Frontal cortex (tissue), 4 donors: ENCODE data around the gene FHIT. TPM values are rescaled to one million over a fixed set of nuclear protein-coding genes. Genes with fewer than 3 reads are reported as not detected.
"Not testable (repeated sequence)": the region's sequence is repeated elsewhere in the genome, so short reads cannot be mapped to it uniquely, and the experiment has no call there.

Experiments
- DNase-seq, 2 donors: peaks; one replicate each; pipeline ENCODE4 v3.0.0; 2012; ENCODE audit warnings: low spot score in 2 of 2
- FAIRE-seq: peaks from 2 replicates; lab custom pipeline; 2012; peaks lifted over from hg19 to GRCh38; lab: Jason Lieb, UNC
- total RNA-seq: library from RNA; depleted of rRNA; stranded (reverse); fragments of >200 nt; gene quantifications from one replicate; pipeline ENCODE4 v1.2.3, GENCODE V29; 2014
- donor health status: control.
- donor health status: control.
- donor health status: control.

The FHIT gene
- total RNA-seq, 1 donor from 2014 or later = 1.6 TPM

DNA sequence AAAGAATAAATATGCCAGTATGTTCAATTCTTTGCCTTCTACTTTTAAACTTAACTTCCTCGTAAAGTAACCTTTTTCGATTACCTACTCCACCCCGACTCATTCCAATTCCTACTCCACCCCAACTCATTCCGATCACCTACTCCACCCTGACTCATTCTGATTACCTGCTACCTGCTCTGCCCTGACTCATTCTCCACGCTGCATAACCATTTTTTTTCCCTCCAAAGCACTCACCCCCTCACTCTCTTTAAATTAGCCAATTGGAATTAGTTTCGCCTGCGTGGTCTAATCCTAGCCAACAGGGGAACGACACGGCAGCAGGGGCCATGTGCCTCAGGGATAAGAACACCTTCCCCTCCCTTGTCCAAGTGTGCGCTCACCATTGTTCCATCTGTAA is 362.3 kb downstream of the FHIT start:
- not testable (repeated sequence) for FAIRE-seq, DNase-seq

DNA sequence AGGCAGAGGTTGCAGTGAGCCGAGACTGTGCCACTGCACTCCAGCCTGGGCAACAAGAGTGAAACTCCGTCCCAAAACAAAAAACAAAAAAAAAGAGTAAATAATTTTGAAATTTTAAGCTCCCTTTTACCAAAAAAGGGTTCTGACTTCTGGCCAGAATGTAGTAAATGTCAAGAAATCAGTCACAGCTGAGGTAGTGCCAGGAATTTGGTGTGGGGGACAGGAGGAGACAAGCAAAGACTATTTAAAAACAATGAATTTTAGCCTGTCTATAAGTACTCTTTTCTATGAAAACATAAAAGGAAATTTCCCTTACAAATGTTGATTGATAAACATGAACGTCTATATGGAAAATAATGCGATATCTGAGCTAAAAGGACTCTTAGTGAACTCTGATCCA is 363.7 kb downstream of the FHIT start:
- no peak for FAIRE-seq

DNA sequence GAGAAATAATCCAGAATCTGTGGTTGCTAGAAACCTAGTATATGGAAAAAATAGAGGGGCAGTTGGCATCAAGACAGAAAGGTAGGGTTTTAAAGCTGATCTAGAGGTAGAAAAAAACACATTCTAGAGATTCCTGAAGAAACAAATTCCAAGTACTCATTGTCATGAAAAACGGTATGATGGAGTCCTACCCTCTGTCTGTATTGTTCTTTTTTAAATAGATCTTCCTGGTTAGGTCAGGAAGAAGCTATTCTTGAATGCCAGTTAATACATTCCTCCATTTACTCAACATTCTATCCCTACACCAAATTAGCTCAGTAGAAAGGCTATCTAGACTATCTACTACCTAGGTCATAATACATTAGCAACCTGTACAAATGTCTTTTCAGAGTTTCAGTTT is 364.7 kb downstream of the FHIT start:
- DNase-seq (no peak), FAIRE-seq (no peak)

More for the DNA sequence above, 363.7 kb downstream of the FHIT start:
- DNase-seq = no peak

DNA sequence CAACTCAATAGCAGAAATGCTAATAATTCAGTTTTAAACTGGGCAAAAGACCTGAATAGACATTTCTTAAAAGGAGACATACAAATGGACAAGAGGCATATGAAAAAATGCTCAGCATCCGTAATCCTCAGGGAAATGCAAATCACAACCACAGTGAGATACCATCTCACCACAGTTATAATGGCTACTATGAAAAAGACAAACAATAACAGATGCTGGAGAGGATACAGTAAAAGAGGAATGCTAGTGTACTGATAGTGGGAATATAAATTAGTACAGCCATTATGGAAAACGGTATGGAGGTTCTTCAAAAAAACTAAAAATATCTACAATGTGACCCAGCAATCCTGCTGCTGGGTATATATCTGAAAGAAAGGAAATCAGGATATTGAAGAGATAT is 367.2 kb downstream of the FHIT start:
- DNase-seq (no peak), FAIRE-seq (no peak)

DNA sequence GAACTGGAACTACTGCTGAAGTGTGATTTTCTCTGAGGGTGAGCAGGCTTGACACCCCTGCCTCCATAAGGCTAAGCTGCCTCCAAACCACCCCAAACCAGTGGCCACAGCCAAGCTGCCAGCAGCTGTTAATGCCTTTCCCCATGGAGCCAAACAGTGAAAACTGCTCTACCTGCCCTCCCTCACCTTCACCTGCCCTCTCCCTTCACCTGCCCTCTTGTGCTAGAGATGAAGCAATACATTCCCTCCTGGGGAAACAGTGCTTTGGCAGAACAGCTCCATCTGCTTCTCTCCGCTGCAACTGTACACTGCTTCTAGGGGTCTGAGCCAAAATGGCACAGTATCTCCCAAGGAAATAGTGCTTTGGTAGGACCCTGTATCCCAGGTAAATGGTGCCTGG is 374.1 kb downstream of the FHIT start:
- FAIRE-seq (no peak), DNase-seq (no peak)

DNA sequence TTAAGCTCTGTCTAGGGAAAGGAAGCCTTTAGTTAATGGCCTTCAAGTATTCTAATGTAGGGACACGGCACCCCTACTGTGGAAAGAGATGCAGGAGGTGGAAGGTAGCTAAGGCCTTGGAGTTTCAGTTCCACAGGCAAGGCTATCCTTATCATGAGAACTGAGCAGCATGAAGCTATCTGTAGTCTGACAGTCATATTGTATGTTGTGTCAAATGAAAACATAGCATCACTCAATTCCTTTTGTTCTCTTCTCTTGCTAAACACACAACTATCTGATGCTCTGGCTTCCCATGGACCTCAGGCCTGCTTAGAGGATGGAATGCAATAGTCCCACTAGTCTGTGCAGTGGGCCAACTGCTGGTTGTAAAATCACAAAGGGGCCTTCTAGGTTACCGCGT is 380.9 kb downstream of the FHIT start:
- DNase-seq = no peak

DNA sequence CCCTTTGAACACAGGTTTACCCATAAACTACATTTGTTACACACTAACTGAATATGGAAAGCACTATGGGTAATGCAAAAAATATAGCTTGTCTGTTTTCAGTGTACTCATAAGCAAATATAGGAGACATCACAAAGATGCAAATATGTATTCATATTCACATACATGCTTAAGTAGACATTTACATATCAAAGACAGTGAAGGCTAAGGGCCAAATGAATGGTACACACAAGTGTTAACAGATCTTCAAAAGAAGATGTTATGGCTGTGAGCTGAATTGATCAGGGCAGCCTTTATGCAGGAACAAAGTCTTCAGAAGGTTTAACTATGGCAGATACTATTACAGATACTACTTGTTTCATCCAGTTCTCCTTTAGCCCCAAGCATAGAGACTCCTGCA is 384.1 kb downstream of the FHIT start:
- FAIRE-seq = no peak

More for the DNA sequence above, 380.9 kb downstream of the FHIT start:
- FAIRE-seq = no peak

DNA sequence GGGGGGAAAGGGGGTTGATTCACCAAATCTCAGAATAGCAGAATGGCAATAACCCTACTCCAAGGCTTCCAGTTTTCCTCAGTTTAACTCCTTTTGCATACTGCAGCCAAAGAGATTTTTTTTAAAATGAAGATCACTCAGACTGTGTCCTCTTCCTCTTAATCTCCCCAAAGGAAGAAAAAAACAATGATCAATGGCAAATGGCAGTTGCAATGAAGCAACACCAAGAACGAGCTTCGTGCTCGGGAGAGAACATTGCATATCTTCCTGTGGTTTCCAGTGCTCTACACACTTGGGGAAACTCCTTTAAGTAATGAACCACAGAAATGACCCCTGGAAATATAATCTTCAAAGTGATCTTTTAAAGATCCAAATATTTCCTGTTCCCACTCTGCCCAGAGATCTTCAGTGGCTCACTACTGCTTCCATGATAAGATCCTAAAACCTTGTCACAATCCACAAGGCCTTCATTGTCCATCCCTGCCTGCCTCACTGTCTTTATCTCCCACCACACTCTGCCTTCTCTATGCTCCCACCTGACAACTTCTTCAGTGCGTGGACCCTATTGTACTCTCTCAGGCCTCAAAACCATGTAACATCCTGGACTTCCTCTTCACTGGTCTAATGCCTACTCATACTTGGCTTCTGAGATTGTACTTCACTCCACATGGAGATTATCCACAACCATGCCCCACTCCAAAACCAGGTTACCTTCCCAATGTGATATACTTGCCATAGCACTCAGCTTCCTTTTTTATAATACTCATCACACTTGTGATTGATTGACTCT is 394.8 kb downstream of the FHIT start:
- DNase-seq = no peak
- FAIRE-seq = no peak

More for the DNA sequence above, 384.1 kb downstream of the FHIT start:
- DNase-seq = no peak

DNA sequence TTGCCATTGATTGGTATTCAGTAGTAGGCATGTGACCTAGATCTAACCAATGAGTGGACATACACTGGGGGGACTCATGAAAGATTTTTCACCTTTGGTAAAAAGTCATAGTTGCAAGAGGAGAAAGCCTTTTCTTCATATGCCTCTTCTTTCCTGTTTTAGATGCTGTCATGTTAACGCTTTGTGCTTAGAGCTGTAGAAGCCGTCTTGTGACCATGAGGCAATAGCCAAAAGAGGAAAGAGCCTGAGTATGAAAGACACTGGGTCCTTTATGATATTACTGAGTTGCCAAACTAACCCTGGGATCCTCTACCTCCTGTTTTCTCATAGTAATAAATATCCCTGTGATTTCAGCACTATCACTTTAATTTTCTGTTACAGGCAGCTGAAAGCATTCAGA is 396.0 kb downstream of the FHIT start:
- FAIRE-seq = no peak
- no peak for DNase-seq

DNA sequence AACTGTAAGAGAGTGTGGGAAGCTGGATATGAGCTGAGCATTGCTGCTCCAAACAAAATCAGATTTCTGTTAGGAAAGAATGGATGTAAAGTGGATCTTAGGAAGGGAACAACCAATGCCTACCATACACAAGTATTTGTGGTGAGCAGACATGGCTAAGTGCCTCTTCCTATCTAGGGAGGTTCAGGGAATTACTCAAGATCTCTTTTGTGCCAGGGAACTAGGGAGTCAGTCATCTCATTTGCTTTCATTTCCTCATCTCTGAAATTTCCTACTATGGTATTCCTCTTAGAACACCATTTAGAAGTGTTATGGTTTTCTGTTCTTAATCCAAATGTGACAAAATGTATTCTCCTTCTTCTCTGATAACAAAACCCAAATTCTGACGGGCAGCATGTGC is 396.5 kb downstream of the FHIT start:
- no peak for FAIRE-seq
- DNase-seq = no peak

DNA sequence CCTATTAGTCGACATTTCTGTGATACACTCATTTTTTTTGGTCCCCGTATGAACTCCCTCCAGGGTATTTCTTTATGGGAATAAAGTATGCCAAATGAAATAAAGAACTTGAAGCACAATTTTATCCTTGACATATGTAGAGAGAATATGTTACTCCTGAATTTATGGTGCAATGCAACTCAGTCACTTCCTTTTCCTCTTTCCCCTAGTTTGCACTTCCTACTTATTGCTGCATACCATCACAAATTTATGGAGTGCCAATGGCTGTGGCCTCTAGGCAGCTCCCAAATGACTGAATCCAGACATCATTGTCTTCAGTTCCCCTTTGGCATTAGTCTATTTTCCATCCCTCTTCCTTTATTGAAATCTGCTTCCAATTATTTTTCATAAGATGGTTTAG is 403.5 kb downstream of the FHIT start:
- no peak for DNase-seq
- no peak for FAIRE-seq

DNA sequence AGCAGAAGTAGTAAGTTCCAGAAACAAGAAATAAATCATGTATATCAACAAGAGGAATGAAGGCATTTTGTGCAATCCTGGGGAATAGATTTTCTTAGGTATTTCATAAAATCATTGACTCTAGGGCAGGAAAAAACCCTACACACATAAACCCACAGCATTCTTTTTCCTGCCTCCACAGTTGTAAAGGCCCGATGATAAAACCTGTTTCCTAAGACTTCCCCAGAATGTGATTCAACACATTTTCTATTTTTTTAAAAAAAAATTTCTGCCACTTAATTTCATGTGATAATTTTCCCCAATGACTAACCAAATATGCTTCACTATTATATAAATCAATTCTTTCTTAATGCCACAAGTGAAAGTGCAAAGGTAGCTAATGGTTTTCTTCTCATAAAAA is 407.0 kb downstream of the FHIT start:
- FAIRE-seq = no peak
- DNase-seq = no peak

DNA sequence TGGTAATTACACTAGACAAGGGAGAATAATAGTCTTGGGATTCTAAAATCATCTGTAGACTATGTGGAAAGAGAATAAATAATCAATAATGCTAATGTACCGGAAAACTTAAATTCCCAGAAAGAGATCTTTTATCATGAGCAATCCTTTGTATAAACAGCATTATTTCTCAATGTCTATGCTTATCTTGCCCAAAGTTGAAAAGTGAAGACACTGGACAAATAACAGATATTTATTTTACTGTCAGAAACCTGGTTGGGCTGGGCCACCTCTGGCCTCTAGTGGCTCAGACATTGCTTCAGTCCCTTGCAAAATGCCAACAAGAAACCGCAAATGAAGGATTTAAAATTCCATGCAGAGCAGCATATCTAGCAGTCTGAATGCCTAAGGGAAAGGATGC is 409.9 kb downstream of the FHIT start:
- no peak for FAIRE-seq
- no peak for DNase-seq

DNA sequence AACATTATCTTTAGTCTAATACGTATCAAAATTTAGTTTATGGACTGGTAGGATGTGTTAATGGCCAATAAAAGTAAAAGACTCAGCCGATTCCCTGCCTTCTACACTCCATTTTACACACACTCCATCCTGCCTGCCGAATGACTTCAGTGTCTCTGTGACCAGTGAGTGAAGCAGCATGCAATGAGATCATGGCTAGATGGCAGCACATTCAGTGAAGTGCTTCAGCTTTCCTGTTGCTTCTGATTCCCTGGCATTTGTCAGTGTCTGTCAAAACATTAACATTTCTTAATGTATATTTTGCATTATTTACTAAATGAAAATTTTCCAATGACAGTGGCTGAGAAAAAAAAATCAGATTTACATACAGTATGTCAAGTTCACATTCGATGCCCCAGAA is 412.0 kb downstream of the FHIT start:
- FAIRE-seq (peak; percentile 26), DNase-seq (peak; percentile 4 to 23)

DNA sequence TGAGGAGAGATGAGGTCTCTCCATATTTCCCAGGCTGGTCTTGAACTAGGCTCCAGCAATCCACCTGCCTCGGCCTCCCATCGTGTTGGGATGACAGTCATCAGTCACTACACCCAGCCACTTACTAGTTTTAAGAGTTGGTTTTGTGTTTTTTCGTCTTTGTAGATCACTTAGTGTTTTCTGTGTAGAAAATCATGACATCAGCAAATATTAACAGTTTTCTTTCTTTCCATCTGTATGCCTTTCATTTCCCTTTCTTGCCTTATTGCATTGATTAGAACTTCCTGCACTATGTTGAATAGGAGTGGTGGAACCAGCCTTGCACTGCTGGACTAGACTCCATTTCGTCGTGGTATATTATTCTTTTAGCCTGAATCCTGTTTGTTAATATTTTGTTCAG is 415.5 kb downstream of the FHIT start:
- FAIRE-seq (no peak), DNase-seq (no peak)

DNA sequence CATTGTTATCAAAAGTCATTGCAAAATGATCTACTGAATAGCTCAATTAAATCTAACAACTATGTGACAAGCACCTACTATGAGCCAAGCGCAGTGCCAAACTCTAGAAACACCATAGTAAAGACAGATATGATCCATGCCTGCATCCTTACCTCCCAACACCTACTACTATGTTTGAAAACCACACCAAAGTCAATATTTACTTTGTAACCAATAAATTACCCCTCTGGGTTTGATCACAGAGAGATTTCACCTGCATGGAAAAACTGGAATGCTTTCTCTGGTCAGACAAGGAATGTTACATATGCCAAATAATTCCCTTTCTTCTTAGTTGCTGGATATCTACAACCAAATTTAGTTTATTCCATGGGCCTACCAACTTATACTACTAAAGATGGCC is 422.2 kb downstream of the FHIT start:
- no peak for DNase-seq
- no peak for FAIRE-seq

DNA sequence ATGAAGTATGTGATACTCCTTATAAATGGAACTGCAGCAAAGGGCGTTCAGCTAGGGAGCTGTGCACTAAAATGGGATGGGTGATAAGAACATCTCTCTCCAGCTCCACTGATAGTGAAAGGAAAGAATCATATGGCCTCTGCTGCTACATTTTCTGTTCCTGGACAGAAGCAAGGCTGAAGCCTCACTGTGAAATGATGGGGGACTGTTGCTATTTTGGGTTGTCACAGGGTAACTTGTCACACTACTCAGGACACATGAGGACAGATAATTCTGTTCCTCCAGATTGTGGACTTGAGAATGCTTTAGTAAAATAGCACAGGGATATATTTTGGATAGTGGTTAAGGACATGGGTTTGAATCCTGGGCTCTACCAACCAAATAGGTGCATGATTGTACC is 423.6 kb downstream of the FHIT start:
- FAIRE-seq (no peak), DNase-seq (no peak)

DNA sequence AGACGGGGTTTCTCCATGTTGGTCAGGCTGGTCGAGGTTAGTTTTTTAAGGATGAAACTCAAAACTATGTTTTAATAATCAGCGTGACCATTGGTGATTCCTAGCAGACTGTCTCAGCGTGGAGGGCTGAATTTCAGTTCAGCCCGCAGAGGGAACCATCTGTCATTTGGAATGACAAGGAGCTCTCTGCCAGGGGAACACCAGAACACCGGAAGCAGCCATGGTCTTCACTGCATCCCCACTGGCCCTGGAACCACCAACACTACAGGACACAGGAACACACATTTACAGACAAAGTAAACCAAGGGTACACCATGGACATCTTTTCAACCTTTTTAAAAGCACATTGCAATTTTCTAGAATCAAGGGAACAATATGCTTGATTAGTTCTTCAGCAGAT is 424.7 kb downstream of the FHIT start:
- no peak for FAIRE-seq

DNA sequence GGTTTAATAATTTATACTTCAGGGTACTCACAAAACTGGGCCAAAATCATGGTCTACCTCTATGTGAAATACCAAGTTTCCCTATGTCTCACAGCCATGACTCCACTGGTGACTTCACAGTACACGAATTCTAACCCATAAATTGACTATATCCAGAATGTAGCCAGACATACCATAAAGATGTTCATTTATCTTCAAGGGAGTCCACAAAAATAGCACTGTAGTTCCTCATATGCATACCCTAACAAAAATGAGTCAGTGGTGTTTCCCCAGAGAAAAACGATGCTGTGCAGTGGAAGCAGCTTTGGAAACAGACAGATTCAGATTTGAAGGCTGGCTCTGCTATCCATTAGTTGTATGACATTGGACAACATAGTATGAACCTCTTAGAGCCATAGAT is 438.8 kb downstream of the FHIT start:
- FAIRE-seq (no peak), DNase-seq (no peak)

More for the DNA sequence above, 424.7 kb downstream of the FHIT start:
- DNase-seq = no peak

DNA sequence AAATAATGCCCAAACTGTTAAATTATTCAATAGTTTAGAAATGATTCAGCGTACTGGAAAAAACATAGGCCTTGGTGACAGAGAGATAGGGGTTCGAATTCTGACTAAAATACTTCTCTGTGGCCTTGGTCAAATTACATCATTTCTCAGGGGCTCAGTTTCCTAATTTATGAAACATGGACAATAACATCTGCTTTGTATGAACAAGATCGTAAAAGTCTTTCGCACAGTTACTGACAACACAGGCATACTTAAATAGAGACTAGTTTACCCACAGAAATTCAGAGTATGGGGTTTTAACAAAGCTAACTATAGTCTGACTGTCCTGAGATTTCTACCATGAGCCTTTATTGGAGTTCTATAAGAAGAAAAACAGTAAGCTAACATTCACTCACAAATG is 440.4 kb downstream of the FHIT start:
- DNase-seq (no peak), FAIRE-seq (no peak)

DNA sequence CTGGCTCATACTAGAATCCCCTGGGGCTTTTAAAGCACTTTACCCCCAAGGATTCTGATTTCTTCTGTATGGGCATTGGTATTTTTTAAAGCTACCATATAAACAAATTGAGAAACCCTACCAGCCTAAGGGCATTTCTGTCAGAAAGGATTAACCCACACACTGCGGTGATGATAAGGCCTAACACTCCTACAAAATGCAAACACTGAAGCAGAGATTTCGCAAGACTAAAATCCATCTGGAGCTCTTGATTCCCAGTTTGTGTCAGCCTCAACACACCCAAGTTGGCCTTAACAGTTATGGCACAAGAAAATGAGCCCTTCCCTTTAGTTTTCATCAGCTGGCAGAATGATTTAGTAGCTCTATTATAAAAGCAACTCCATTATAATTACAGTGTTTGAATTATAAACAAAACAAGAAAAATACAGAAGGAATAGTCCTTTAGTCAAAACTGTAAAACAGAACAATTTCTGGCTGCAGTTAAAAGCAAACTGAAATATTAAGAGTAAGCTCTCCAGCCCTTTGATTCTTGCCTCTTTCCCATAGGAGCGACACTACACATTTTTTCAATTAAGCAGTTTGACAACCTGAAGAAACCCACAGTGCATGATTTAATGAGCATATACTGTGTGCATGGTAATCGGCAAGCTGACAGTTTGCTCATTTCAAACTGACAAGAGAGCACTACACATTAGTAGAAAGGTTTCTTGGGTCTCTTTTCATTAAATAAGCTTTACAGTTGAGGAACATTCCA is 441.2 kb downstream of the FHIT start:
- DNase-seq (no peak), FAIRE-seq (no peak)
